Astrocyte (in vitro differentiated cells and primary cell): ENCODE results near the gene SHFL.

Source experiments
- CTCF ChIP-seq: IDR thresholded peaks from 2 replicates; pipeline ENCODE4 v1.5.1; 2011; ENCODE audit warnings: low read depth, mild to moderate bottlenecking, inconsistent platforms, low read length, moderate library complexity; ENCODE audit not compliant: insufficient read depth
- EZH2 ChIP-seq: IDR thresholded peaks from 2 replicates; pipeline ENCODE4 v1.6.1; 2012; ENCODE audit warnings: mild to moderate bottlenecking, low read length, inconsistent platforms; ENCODE audit not compliant: insufficient read depth

- TF ChIP-seq CTCF, result no peak
- no peak for TF ChIP-seq EZH2
These were observed 17.1 kb upstream of the SHFL start for GRCh38 chr19:10069046-10069445.
